Adrenal gland (tissue), 12 donors: ENCODE measurements around the gene CBARP. TPM values are rescaled to one million over a fixed set of nuclear protein-coding genes. Genes with fewer than 3 reads are reported as not detected.

Experiments
- DNase-seq, 7 donors: peaks; one replicate each; pipeline ENCODE4 v3.0.0-alpha.2; 2019 to 2020
- H3K27ac ChIP-seq, 5 donors: fragments of 200-600 bp; sonication (generic) in 4 of 5; 1 replicate in 3 of 5; 2 replicates in 2 of 5; pipeline versions ENCODE4 v1.5.1 to v1.8.0; 2016 to 2020; ENCODE audit warnings: mild to moderate bottlenecking in 1 of 5
- H3K27me3 ChIP-seq: fragments of 200-600 bp; 2 replicates; pipeline ENCODE4 v1.8.0; 2021
- H3K36me3 ChIP-seq, 2 donors: fragments of 200-600 bp; replicated peaks in 1 of 2; 1 replicate in 1 of 2; 2 replicates in 1 of 2; pipeline versions ENCODE4 v1.5.1 to v1.8.0; 2018 to 2022
- H3K4me1 ChIP-seq, 2 donors: fragments of 200-600 bp; replicated peaks in 1 of 2; 1 replicate in 1 of 2; 2 replicates in 1 of 2; pipeline versions ENCODE4 v1.5.1 to v1.8.0; 2018 to 2021
- H3K4me3 ChIP-seq, 4 donors: fragments of 200-600 bp; sonication (generic) in 3 of 4; one replicate each; pipeline ENCODE4 v1.5.1; 2016 to 2018
- H3K9me3 ChIP-seq, 3 donors: fragments of 200-600 bp; sonication (generic) in 1 of 3; replicated peaks in 1 of 3; 1 replicate in 2 of 3; 2 replicates in 1 of 3; pipeline versions ENCODE4 v1.5.1 to v1.8.0; 2016 to 2021
- POLR2A ChIP-seq, 2 donors: fragments of 450-650 bp; IDR thresholded peaks; one replicate each; pipeline ENCODE4 v1.6.1; 2017; ENCODE audit warnings: antibody characterized with exemption in 2 of 2, mild to moderate bottlenecking in 2 of 2, moderate library complexity in 1 of 2
- WGBS, 4 donors: extraction: QIAGEN DNeasy Blood & Tissue Kit in 2 of 4; methylation state at CpG; one replicate each; pipeline versions ENCODE4 v1.1.5 to v1.1.7; 2013 to 2017; 5-methylcytosine and 5-hydroxymethylcytosine counted together
- intact Hi-C, 2 donors: fragments of 100-400 bp; cut with DNase I; formaldehyde crosslinking; loops; one replicate each; pipeline versions ENCODE4 v1.14.1 to v1.15.0; 2022 to 2023
- polyA plus RNA-seq, 3 donors: library from polyadenylated mRNA; stranded (reverse); fragments of 200-250 nt in 2 of 3; fragments of 350-450 nt in 1 of 3; fragmentation: Illumina TruSeq in 1 of 3; extraction: RNeasy Lipid Tissue Mini Kit (QIAGEN cat#74804) in 1 of 3; gene quantifications; one replicate each; pipeline ENCODE4 v1.2.3, GENCODE V29; 2013 to 2014
- total RNA-seq, 9 donors: library from RNA; depleted of rRNA in 4 of 9; stranded (reverse); fragments of >200 nt in 4 of 9; fragments of 120-200 nt in 1 of 9; fragmentation: NEBNext Ultra II Directional in 1 of 9; extraction: Animal tissue kit (Norgen Biotek cat#: 25700) in 1 of 9; gene quantifications; one replicate each; pipeline versions ENCODE4 v1.1.0 to v1.2.4, GENCODE V29; 2013 to 2023
- TF ChIP-seq, protein P1 (sequence below), 6 experiments: fragments of 450-650 bp in 4 of 6; fragments of 200-600 bp in 2 of 6; sonication (generic) in 1 of 6; IDR thresholded peaks; 1 replicate in 5 of 6; 2 replicates in 1 of 6; pipeline versions ENCODE4 v1.5.1 to v1.8.0; 2016 to 2021; ENCODE audit warnings: antibody characterized with exemption in 6 of 6, mild to moderate bottlenecking in 2 of 6, moderate library complexity in 1 of 6
- donor health status: healthy with polysubstance abuse.
- donor health status: Bipolar disorder and iron deficiency.
- donor health status: DM: yes; HTN: yes; CAD: no.
- donor health status: DM: no; HTN: no; CAD: no.
- donor health status: DM: no; HTN: no; CAD: no.
- donor health status: DM: yes; HTN: yes; CAD: no.

CBARP gene
- total and polyA plus RNA-seq, 12 donors: 0.09 to 9.3 (median 1.8) TPM; not detected in 2

DNA sequence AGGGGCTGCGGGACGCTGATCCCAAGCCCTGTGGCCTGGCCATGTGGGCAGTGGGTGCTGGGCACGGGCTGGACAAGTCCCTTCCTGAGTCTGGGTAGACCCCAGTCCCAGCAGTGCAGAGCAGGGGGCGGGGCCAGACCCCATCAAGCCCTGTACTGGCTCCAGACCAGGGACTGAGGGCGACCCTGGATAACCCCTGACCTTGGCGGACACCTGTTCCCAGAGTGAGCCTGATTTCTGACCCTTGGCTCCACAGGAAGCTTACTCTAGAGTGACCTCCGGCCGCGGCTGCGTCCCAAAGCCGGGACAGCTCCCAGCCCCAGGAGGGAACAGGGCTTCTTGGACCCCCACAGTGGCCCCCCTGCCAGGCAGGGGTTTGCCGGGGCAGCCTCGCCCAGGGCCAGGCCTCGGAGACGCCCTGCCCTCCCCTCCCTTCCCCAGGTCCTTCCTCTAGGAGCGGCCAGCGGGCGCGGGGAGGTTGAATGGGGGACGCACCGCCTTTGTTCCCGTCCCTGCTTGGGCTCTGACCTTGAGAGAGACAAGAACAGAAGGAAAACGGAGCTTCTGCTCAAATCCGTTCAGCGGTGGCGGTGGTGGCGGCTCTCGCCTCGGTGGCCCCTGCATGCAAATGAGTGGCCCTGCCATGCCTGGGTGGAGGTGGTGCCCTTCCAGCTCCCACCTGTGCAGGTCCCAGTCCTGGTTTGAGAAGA is 45.6 kb upstream of the CBARP start:
- peaks cover 0 to 8% of the 10 kb centered on the region in 2 donors for H3K36me3 ChIP-seq
- H3K4me3 ChIP-seq: no peak overlapping the region
- H3K4me1 ChIP-seq: peaks cover 0 to 5% of the 10 kb centered on the region in 2 donors
- H3K27ac ChIP-seq: no peak overlapping the region
- WGBS, 4 donors: 37 to 59% (median 44%) methylated on average over 6 to 29 of the region's 29 CpGs
- DNase-seq: no peak
- H3K27me3 ChIP-seq: peaks cover 45% of the 10 kb centered on the region
- no peaks in the 10 kb centered on the region for H3K9me3 ChIP-seq
- TF ChIP-seq POLR2A (IDR thresholded peaks at IDR 0.05): no peak
- TF ChIP-seq, protein P1, sequence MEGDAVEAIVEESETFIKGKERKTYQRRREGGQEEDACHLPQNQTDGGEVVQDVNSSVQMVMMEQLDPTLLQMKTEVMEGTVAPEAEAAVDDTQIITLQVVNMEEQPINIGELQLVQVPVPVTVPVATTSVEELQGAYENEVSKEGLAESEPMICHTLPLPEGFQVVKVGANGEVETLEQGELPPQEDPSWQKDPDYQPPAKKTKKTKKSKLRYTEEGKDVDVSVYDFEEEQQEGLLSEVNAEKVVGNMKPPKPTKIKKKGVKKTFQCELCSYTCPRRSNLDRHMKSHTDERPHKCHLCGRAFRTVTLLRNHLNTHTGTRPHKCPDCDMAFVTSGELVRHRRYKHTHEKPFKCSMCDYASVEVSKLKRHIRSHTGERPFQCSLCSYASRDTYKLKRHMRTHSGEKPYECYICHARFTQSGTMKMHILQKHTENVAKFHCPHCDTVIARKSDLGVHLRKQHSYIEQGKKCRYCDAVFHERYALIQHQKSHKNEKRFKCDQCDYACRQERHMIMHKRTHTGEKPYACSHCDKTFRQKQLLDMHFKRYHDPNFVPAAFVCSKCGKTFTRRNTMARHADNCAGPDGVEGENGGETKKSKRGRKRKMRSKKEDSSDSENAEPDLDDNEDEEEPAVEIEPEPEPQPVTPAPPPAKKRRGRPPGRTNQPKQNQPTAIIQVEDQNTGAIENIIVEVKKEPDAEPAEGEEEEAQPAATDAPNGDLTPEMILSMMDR (IDR thresholded peaks at IDR 0.05): no peak
- intact Hi-C loops: loop anchor here (10.0 kb wide), 2 partner anchors 101 to 231 kb away; partner anchors contain the start of genes ADAMTSL5 (in 1 of the 2) and NDUFS7 (in 1 of the 2)

DNA sequence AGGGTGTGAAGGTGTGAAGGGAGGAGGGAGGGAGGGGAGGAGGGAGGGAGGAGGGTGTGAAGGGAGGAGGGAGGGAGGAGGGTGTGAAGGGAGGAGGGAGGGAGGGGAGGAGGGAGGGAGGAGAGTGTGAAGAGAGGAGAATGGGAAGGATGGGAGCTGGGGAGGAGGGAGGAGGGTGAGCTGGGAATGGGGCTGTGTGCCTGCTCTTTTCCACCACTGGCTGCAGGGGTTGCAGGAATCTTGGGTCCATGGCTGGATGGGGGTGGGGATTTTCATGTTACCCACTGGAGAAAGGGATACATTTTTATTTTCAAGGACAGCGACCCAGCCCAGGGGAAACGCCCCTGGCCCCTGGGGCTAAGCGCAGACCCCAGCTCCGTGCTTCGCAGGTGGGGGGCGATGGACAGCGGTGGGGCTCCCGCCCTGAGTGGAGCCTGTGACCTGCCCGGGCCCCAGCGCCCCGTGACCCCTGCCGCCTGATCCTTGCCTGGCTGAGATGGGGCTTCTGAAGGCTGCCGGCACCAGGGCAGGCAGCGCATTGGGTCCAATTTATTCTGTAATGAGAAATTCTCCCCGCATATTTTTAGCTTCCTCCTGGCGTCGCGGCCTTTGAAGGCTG is 44.9 kb upstream of the CBARP start:
- Histone ChIP-seq H3K9me3 (no peaks in the 10 kb centered on the region), H3K4me1 (peaks cover 0 to 5% of the 10 kb centered on the region in 2 donors), H3K27ac (no peak overlapping the region), H3K36me3 (peaks cover 0 to 10% of the 10 kb centered on the region in 2 donors), H3K4me3 (no peak overlapping the region), H3K27me3 (peaks cover 39% of the 10 kb centered on the region)
- TF ChIP-seq POLR2A (IDR thresholded peaks at IDR 0.05): no peak
- TF ChIP-seq, protein P1 (IDR thresholded peaks at IDR 0.05): no peak
- intact Hi-C loops: loop anchor here (10.0 kb wide), 2 partner anchors 102 to 232 kb away; partner anchors contain the start of genes ADAMTSL5 (in 1 of the 2) and NDUFS7 (in 1 of the 2)
- no peak for DNase-seq
- WGBS, 4 donors: 70 to 75% (median 73%) methylated on average over 9 to 18 of the region's 18 CpGs

DNA sequence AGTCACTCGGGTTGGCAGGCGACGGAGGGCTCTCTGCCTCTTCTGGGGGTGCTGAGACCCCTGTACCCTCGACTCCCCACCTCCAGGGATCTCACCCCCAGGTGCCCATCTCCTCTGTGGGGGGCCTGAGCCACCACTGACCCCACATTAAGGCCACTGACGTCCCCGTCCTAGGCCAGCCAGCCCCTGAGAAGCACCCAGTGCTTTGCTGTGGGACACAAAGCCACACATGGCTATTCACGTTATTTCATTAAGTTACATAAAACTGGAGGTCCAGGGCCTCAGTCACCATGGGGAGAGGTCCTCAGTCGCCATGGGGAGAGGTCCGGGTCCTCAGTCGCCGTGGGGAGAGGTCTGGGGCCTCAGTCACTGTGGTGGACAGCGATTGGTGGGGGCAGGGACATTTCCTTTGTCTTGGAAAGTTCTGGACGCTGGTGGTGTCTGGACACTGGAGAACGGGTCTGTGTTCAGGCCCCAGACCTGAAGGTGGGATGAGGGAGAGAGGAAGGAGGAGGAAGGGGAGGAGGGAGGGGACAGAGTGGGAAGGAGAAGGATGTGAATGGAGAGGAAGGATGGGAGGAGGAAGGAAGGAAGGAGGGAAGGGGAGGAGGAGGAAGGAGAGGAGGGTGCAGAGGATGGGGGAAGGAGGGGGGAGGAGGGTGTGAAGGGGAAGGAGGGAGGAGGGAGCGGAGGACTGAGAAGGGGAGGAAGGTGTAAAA is 43.9 kb upstream of the CBARP start:
- peaks cover under 1 to 7% of the 10 kb centered on the region in 2 donors for H3K4me1 ChIP-seq
- no peak for DNase-seq
- WGBS, 4 donors: 53 to 71% (median 61%) methylated on average over 6 to 15 of the region's 15 CpGs
- TF ChIP-seq, protein P1 (IDR thresholded peaks at IDR 0.05): no peak
- no peak for TF ChIP-seq POLR2A (IDR thresholded peaks at IDR 0.05)
- no peak overlapping the region for H3K4me3 ChIP-seq
- peaks cover 0 to 17% of the 10 kb centered on the region in 2 donors for H3K36me3 ChIP-seq
- H3K27me3 ChIP-seq: peaks cover 30% of the 10 kb centered on the region
- intact Hi-C loops: loop anchor here (10.0 kb wide), 2 partner anchors 103 to 233 kb away; partner anchors contain the start of genes ADAMTSL5 (in 1 of the 2) and NDUFS7 (in 1 of the 2)
- no peaks in the 10 kb centered on the region for H3K9me3 ChIP-seq
- no peak overlapping the region for H3K27ac ChIP-seq
